ENCODE data around the gene CDH18. TPM values are rescaled to one million over a fixed set of nuclear protein-coding genes. Genes with fewer than 3 reads are reported as not detected.

Gene CDH18
- total RNA-seq, 2 donors from 2014 or later: 0.60 TPM; not detected in 1

DNA sequence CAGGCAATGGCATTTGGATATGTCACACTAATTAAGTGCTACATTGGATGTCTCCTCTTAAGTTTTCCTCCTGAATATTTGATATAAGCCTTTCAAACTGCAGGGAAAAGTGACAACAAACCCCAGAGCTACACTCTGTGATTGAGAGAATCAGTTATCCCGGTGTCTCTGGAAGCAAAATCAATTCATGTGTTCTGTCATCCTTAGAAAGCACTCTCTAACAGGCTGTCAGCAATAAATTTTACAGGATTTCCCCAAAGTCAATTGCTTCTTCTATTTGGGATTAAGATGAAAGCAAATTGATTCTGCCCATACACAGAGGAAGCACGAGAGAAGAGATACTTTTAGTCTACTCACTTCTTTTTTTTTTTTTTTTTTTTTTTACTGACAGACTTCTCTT lies 332.4 kb downstream of the CDH18 start:
- intact Hi-C loops (cut with DNase I): no loop called here
- DNase-seq (ENCODE audit: low spot score): no peak

DNA sequence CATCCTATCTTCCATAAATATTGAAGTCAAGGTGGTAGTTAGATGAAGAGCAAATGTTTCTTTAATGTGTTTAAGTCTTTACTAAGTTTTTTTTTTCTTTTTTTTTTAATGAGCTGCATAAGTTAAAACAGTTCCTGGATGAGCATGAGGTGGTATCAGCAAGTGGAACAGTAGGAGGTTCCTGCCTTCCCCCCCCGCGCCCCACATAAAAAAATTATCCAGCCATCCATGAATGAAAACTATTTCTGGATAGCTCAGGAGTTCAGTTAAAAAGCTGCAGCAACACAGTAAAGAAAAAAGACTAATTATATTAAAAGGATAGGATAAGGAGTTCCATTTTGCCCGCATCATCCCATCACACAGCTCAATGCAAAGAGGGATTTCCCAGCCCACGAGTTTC lies 349.5 kb downstream of the CDH18 start:
- DNase-seq (ENCODE audit: low spot score): no peak
- intact Hi-C loops (cut with DNase I): no loop called here

DNA sequence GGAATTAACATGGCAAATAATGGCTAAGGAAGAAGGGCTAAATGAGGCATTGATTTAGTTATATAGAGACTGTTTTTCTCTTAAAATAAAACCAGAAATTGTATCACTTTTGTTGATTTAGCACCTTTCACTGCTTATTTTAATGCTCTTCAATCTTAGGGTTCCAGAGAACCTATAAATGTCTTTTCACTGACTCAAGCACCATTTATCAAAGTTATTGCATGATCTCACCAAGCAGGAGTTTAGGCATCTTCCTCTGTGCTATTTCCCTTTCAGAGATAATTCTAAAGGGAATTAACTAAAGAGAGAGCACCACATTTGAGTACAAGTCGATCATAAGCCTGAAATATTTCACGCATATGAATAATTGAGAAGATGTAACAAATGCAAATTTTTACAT lies 357.1 kb downstream of the CDH18 start:
- intact Hi-C loops (cut with DNase I): no loop called here

GRCh38 chr5:19626211-19626610 lies 361.8 kb downstream of the CDH18 start:
- intact Hi-C loops (cut with DNase I): no loop called here
- no peak for DNase-seq (ENCODE audit: low spot score)

More for the DNA sequence above, 357.1 kb downstream of the CDH18 start:
- DNase-seq (ENCODE audit: low spot score): no peak

DNA sequence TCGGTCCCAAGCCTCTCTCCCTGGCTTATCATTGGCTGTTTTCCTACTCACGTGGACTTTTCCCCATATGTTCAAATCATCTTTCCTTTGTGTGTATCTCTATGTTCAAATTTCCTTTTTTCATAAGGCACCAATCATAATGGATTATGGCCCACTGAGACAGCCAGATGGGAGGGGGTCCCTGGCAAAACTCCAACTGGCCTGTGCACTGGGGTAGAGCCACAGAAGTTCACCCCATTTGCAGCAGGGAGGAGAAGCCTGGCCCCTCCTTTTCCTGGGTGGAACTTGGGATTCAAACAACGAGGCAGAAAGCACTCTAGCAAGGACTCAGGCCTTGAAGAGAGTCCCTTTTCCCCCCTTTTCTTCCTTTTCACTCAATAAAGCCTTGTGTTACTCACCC lies 362.4 kb downstream of the CDH18 start:
- intact Hi-C loops (cut with DNase I): no loop called here
- no peak for DNase-seq (ENCODE audit: low spot score)

- intact Hi-C loops (cut with DNase I): no loop called here
Measured at GRCh38 chr5:19619571-19619970, 368.4 kb downstream of the CDH18 start.

GRCh38 chr5:19616701-19617215 lies 371.2 kb downstream of the CDH18 start:
- intact Hi-C loops (cut with DNase I): no loop called here
- no peak for DNase-seq (ENCODE audit: low spot score)

More at GRCh38 chr5:19619571-19619970, 368.4 kb downstream of the CDH18 start:
- DNase-seq (ENCODE audit: low spot score): no peak

DNA sequence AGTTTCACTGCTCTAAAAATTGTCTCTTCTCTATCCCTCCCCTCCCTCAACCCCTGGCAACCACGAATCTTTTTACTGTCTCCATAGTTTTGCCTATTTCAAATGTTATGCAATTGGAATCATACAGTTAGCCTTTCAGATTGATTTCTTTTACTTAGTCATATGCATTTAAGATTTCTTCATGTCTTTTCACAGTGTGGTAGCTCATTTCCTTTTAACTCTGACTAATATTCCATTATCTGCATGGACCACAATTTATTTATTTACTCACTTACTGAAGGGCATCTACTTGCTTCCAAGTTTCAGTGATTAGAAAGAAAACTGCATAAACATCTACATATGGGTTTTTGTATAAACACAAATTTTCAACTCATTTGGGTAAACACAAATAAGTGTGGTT lies 372.3 kb downstream of the CDH18 start:
- intact Hi-C loops (cut with DNase I): no loop called here
- DNase-seq (ENCODE audit: low spot score): no peak

- intact Hi-C loops (cut with DNase I): no loop called here
- DNase-seq (ENCODE audit: low spot score): no peak
Measured at GRCh38 chr5:19615071-19615470, 372.9 kb downstream of the CDH18 start.

DNA sequence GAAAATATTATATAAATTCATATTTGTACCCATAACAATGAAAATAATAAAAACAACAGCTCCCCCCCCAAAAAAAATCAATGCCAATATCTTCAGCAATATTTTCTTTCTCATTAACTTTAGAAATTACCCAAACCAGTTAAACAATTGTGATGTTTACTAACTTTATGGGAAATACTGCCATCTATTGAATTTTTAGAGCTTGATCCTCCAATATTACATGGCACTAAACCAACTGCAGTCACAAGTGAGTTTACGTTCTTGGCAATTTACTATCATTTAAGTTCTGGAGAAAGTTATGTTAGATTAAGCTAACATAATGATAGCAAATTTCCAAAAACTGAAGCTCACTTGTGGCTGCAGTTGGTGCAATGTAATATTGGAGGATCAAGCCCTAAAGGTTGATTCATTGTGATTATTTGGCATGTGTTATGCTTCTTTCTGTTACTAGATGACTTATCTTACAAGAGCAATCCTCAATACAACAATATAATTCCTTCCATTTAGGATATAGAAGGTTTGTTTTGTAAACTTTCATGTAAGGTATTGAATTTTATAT lies 379.5 kb downstream of the CDH18 start:
- intact Hi-C loops (cut with DNase I): no loop called here
- no peak for DNase-seq (ENCODE audit: low spot score)

DNA sequence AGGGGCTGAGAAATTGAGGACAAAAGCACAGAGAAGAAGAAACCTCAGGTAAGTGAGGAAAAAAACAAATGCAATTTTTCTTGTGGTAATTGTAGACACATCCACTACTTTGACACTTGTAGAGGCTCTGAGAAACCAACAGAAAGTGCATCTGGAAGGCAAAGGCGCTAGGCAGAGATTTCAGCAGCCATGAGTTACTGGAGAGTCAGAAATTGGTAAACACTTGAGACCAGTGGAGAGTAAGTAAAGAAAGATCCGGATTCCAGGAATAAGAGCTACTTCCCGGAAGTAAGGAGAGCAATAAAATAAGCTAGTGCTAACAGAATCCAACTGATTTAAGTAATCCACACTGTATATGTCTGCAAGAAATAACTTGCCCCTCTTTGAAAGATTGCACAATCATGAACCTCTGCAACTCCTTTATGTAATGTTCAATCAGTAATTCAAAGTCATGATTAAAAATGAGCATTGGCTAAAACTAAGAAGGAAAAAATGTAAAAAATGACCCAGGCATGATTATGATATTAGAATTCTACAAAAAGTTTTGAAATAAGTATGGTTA lies 382.1 kb downstream of the CDH18 start:
- DNase-seq (ENCODE audit: low spot score): no peak
- intact Hi-C loops (cut with DNase I): no loop called here

GRCh38 chr5:19584131-19584530 lies 403.9 kb downstream of the CDH18 start:
- DNase-seq (ENCODE audit: low spot score): no peak
- intact Hi-C loops (cut with DNase I): no loop called here

GRCh38 chr5:19577882-19578281 lies 410.1 kb downstream of the CDH18 start:
- intact Hi-C loops (cut with DNase I): no loop called here
- DNase-seq (ENCODE audit: low spot score): no peak

GRCh38 chr5:19568004-19568403 lies 420.0 kb downstream of the CDH18 start:
- DNase-seq (ENCODE audit: low spot score): no peak
- intact Hi-C loops (cut with DNase I): no loop called here

DNA sequence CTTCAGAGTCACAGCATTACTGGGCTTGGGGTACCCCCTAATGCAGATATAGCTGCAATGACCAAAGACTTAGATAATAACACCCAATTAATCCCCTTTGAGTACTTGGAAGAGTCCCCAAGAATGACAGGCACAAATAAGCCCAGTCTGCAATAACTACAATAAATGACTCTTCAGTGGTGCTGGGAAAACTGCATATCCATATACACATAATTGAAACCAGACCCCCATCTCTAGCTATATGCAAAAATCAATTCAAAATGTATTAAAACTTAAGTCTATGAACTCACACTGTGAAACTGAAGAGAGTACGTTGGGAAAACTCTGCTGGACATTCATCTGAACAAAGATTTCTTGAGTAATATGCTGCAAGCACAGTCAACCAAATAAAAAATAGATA lies 422.5 kb downstream of the CDH18 start:
- intact Hi-C loops (cut with DNase I): no loop called here

GRCh38 chr5:19564036-19564435 lies 424.0 kb downstream of the CDH18 start:
- intact Hi-C loops (cut with DNase I): no loop called here
- no peak for DNase-seq (ENCODE audit: low spot score)

More for the DNA sequence above, 422.5 kb downstream of the CDH18 start:
- no peak for DNase-seq (ENCODE audit: low spot score)

GRCh38 chr5:19555876-19556275 lies 432.1 kb downstream of the CDH18 start:
- intact Hi-C loops (cut with DNase I): no loop called here
- no peak for DNase-seq (ENCODE audit: low spot score)

- no peak for DNase-seq (ENCODE audit: low spot score)
- intact Hi-C loops (cut with DNase I): no loop called here
Measured at GRCh38 chr5:19555436-19555835, 432.6 kb downstream of the CDH18 start.

DNA sequence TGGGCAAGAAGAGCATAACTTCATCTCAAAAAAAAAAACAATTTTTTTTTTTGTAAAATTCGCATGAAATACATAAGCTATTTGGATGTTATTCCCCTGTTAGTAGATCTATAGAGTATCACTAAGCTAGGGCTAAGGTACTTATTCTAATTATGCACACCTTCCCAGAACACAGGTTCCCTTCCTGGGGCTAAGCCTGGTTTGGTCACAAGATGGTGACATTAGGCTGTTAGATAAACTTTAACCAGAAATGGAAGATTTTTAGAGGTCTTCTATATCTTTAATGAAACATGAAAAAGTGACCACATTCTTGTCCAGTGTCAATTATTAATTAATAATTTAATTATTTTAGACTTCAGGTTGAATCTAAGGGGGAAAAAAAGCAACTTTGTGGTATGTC lies 433.5 kb downstream of the CDH18 start:
- no peak for DNase-seq (ENCODE audit: low spot score)
- intact Hi-C loops (cut with DNase I): loop anchor here in 1 of 2 donors (1.0 kb wide), 1 partner anchor 21 kb away; no protein-coding TSS in a partner anchor

DNA sequence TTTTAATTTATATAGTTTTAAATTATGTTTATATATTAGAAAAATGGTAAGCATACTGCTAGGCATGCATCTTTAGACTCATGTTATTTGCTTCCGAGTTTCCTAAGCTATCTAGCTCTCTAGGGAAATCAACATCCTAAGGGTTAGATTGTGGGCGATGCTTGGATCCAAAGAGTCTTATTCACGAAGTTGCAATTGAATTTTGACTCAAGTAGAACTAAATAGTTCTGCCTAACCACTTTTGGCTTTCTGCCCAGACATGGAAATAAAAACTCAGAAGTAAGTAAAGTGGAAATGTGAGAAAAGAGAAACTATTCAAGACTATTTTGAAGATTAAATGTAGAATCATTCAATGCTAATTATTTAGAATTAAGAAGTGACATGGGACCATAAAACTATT lies 440.4 kb downstream of the CDH18 start:
- intact Hi-C loops (cut with DNase I): no loop called here
- no peak for DNase-seq (ENCODE audit: low spot score)

DNA sequence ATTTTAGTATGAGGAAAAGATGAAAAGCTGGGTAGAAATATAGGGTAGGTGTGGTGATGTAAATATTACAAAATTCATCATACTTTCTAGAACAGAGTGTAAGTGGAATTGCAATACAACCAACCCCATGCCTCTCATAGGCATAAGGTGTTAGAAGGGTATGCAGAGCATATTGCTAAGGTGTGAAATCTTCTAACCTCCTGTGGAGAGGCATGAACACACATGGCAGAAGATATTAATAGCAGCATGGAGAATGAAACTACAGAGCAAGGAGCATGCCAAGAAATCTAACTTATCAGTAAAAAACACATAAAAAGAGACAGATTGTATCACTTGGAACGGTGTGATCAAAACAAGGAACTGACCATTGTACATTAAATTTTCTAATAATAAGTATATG lies 441.5 kb downstream of the CDH18 start:
- DNase-seq (ENCODE audit: low spot score): no peak
- intact Hi-C loops (cut with DNase I): no loop called here

Data from posterior vena cava (tissue), 2 donors.